ENCODE measurements around the gene GPR68. TPM values are rescaled to one million over a fixed set of nuclear protein-coding genes. Genes with fewer than 3 reads are reported as not detected.

GPR68 gene
- total and polyA plus RNA-seq, 3 experiments from 2014 or later: 14.2 to 22.7 (median 15.4) TPM

DNA sequence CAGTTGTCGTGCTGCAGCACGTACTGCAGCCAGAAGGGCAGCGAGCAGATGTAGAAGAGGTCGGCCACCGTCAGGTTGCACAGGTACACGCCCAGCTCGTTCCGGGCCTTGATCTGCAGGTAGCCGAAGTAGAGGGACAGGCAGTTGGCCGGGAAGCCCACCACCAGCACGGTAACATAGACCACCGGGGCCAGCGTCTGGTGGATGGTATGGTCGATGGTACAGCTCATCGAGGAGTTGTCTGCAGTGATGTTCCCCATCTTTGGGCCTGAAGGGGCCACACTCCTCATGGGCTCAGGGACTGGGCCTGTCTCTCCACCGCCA is 9.8 kb downstream of the GPR68 start:
- Histone ChIP-seq H3K27me3 (ENCODE audit: insufficient read depth, low read length, poor library complexity, severe bottlenecking) (no peaks in the 10 kb centered on the region), H3K36me3 (ENCODE audit: insufficient read depth, low read length) (peaks cover 6% of the 10 kb centered on the region), H3K27ac (ENCODE audit: low read depth, low read length) (no peak overlapping the region), H3K9me3 (ENCODE audit: low read length) (no peaks in the 10 kb centered on the region), H3K4me3 (ENCODE audit: low read length) (no peak overlapping the region), H3K4me1 (ENCODE audit: insufficient read depth, low read length) (peaks cover 51% of the 10 kb centered on the region)
- no peak for DNase-seq
- Mint-ChIP-seq H3K9me3 (no peaks in the 10 kb centered on the region), H3K36me3 (peaks cover 14 to 47% (median 19%) of the 10 kb centered on the region in 3 donors), H3K4me1 (peaks cover 59 to 86% (median 69%) of the 10 kb centered on the region in 3 donors), H3K27ac (peak overlapping the region in 6 of 8 donors; percentile 15 to 94 (median 42)), H3K4me3 (no peak overlapping the region), H3K27me3 (no peaks in the 10 kb centered on the region)
- ChIA-PET POLR2A (interaction anchor here (1.3 kb wide), 1 partner anchor 10 kb away, joined by 5 read pairs; the partner anchor contains the start of gene GPR68), CTCF (interaction anchor here (1.2 kb wide), 1 partner anchor 9 kb away, joined by 4 read pairs; no protein-coding TSS in a partner anchor)

DNA sequence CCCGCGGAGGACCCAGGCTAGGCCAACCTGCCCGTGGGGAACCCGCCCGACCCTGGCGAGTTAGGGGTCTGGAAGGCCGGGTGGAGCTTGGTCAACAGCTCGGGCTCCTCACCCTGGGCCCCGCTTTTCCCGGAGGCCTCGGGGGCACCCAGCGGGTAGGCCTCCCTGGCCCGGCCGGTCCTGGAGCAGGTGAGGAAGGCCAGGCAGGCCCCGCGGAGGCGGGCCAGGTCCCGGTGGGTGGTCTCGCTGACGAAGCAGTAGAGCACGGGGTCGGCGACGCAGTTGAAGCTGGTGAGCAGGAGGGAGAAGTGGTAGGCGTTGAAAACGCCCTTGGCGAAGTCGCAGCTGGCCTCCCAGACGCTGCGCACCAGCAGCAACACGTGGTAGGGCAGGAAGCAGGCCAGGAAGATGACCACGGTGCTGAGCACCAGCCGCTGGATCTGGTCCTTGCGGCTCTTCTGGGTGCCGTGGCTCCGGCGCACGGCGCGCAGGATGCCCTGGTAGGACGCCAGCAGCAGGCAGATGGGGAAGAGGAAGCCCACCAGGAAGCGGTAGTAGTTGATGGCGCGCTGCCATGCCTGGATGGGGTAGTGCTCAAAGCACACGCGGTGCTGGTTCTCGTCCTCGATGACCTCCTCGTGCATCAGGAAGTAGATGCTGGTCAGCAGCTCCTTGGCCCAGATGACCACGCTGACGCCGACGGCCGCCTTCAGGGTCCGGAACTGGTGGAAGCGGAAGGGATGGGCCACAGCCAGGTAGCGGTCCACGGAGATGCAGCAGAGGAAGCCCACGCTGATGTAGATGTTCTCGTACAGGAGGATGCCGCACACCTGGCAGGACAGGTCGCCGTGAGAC is 10.3 kb downstream of the GPR68 start:
- H3K9me3 ChIP-seq (ENCODE audit: low read length): no peaks in the 10 kb centered on the region
- Mint-ChIP-seq H3K4me1 (peaks cover 60 to 86% (median 69%) of the 10 kb centered on the region in 3 donors), H3K27me3 (peaks cover 0 to 1% of the 10 kb centered on the region in 2 donors), H3K36me3 (peaks cover 12 to 44% (median 16%) of the 10 kb centered on the region in 3 donors), H3K27ac (peak overlapping the region in 5 of 8 donors; percentile 15 to 94 (median 47)), H3K4me3 (no peak overlapping the region), H3K9me3 (no peaks in the 10 kb centered on the region)
- DNase-seq: no peak
- POLR2A ChIA-PET: interaction anchor here (1.3 to 1.5 kb wide), 2 partner anchors 9 to 10 kb away, joined by 5 read pairs; partner anchors contain the start of gene GPR68
- peaks cover 53% of the 10 kb centered on the region for H3K4me1 ChIP-seq (ENCODE audit: insufficient read depth, low read length)
- peaks cover 6% of the 10 kb centered on the region for H3K36me3 ChIP-seq (ENCODE audit: insufficient read depth, low read length)
- no peaks in the 10 kb centered on the region for H3K27me3 ChIP-seq (ENCODE audit: insufficient read depth, low read length, poor library complexity, severe bottlenecking)
- CTCF ChIA-PET: interaction anchor here (1.1 to 1.2 kb wide), 2 partner anchors 9 to 18 kb away, joined by 3 to 4 read pairs; no protein-coding TSS in a partner anchor
- no peak overlapping the region for H3K27ac ChIP-seq (ENCODE audit: low read depth, low read length)
- no peak overlapping the region for H3K4me3 ChIP-seq (ENCODE audit: low read length)

DNA sequence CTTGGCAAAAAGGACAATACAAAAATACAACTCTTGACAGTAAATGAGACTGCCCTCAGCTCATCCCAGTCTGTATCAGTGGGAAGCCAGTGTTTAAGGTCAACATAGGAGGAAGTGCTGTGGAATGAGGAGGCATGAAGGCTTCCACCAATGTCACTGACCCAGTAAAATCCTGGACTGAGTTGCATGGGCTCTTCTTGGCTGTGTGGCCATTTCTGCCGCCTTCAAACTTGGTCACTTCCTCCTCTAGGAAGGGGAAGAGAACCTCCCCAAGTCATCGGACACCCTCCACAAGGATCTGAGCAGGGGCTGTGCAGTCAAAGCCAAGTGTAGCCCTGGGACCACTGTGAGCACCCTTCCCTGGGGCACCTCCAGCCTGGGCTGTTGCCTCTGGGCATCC is 11.9 kb downstream of the GPR68 start:
- no peak for DNase-seq
- no peaks in the 10 kb centered on the region for H3K9me3 ChIP-seq (ENCODE audit: low read length)
- peaks cover 10 to 31% (median 12%) of the 10 kb centered on the region in 3 donors for H3K36me3 Mint-ChIP-seq
- H3K4me1 Mint-ChIP-seq: peaks cover 61 to 86% (median 69%) of the 10 kb centered on the region in 3 donors
- peak overlapping the region; percentile 10 for H3K4me3 ChIP-seq (ENCODE audit: low read length)
- ChIA-PET POLR2A (interaction anchor here (1.3 to 1.5 kb wide), 2 partner anchors 10 to 11 kb away, joined by 5 to 6 read pairs; no protein-coding TSS in a partner anchor), CTCF (interaction anchor here (1.0 to 1.2 kb wide), 2 partner anchors 11 to 12 kb away, joined by 3 read pairs; partner anchors contain the start of gene GPR68)
- H3K9me3 Mint-ChIP-seq: no peaks in the 10 kb centered on the region
- peak overlapping the region; percentile 4 for H3K27ac ChIP-seq (ENCODE audit: low read depth, low read length)
- peak overlapping the region; percentile 35 to 92 (median 62) for H3K4me3 Mint-ChIP-seq
- peaks cover 59% of the 10 kb centered on the region for H3K4me1 ChIP-seq (ENCODE audit: insufficient read depth, low read length)
- H3K27ac Mint-ChIP-seq: peak overlapping the region; percentile 87 to 99 (median 98)
- H3K36me3 ChIP-seq (ENCODE audit: insufficient read depth, low read length): no peaks in the 10 kb centered on the region
- H3K27me3 Mint-ChIP-seq: peaks cover 0 to 1% of the 10 kb centered on the region in 2 donors
- H3K27me3 ChIP-seq (ENCODE audit: insufficient read depth, low read length, poor library complexity, severe bottlenecking): no peaks in the 10 kb centered on the region

DNA sequence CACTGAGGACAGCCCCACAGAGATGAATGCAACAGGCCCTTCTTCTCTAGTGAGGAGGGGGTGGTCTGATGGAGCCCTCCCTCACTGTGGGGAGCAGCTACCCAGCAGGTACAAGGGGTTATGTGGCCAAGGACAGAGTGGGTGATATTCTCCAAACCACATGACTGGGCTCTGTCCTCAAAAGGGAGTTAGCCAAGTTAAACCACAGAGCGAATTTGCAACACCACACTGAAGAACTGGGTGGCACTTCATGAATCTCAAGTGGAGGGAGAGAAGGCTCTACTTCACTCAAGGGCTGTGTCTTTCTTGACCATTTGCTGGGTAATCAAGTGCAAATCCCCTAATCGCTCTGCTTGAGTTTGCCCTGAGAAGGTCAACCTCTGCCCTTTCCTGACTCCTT is 12.5 kb downstream of the GPR68 start:
- ChIA-PET POLR2A (interaction anchor here (1.3 kb wide), 1 partner anchor 10 kb away, joined by 6 read pairs; no protein-coding TSS in a partner anchor), CTCF (interaction anchor here (1.2 kb wide), 1 partner anchor 11 kb away, joined by 4 read pairs; no protein-coding TSS in a partner anchor)
- H3K4me3 Mint-ChIP-seq: peak overlapping the region; percentile 58 to 92 (median 80)
- H3K27me3 Mint-ChIP-seq: peaks cover 0 to 1% of the 10 kb centered on the region in 2 donors
- no peaks in the 10 kb centered on the region for H3K36me3 ChIP-seq (ENCODE audit: insufficient read depth, low read length)
- H3K27me3 ChIP-seq (ENCODE audit: insufficient read depth, low read length, poor library complexity, severe bottlenecking): no peaks in the 10 kb centered on the region
- H3K4me1 ChIP-seq (ENCODE audit: insufficient read depth, low read length): peaks cover 65% of the 10 kb centered on the region
- H3K4me1 Mint-ChIP-seq: peaks cover 66 to 87% (median 73%) of the 10 kb centered on the region in 3 donors
- H3K4me3 ChIP-seq (ENCODE audit: low read length): peak overlapping the region; percentile 10
- no peaks in the 10 kb centered on the region for H3K9me3 ChIP-seq (ENCODE audit: low read length)
- no peak for DNase-seq
- H3K27ac Mint-ChIP-seq: peak overlapping the region; percentile 87 to 99 (median 98)
- H3K9me3 Mint-ChIP-seq: no peaks in the 10 kb centered on the region
- peaks cover 8 to 28% (median 12%) of the 10 kb centered on the region in 3 donors for H3K36me3 Mint-ChIP-seq
- no peak overlapping the region for H3K27ac ChIP-seq (ENCODE audit: low read depth, low read length)

DNA sequence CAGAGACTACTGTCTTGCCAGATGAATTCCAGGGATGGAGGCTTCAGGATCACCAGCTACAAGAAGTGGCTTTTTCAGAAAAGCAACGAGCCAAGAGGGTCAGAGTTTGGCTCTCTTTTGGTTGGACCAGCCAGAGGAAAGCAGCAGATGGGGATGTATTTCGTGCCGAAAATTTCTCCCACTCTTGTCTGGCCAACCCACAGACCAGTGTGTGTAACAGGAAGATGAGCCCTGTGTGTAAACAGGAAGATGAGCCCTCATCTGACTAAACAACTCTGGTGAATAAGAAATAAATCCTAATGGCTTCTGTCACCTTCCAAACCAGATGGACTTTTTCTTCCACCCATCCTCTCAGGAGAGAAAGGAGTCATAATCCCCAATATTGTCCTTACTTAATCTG is 13.1 kb downstream of the GPR68 start:
- H3K4me3 Mint-ChIP-seq: peak overlapping the region; percentile 58 to 92 (median 80)

DNA sequence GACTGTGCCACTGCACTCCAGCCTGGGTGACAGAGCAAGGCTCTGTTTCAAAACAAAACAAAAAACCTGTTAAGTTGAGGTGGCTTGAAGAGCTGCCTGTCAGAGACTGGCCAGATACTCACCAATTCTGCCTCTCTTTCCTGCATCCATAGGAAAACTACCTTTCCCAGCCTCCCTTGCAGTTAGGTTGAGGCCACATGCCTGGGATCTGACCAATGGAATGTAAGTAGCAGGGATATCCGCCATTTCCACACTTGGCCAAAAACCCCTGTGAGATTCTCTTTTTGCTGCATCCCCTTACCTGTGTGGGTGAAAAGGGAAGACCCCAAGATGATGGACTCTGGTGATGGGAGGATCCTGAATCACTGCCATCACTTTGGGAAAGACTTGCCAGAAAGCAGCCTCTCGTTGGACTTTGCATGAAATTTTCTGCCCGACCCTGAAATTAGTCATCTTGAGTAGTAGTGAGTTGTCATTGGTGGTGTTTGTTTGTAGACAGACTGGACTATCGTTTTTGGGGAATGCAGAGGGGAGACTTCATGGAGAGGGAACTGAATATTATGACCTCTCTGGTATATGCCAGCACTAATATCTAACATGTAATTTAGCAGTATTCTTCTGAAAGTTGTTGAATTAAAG is 14.0 kb downstream of the GPR68 start:
- ChIA-PET POLR2A (interaction anchor here (1.0 to 4.6 kb wide), 3 partner anchors 11 to 19 kb away, joined by 3 to 88 read pairs (median 13); partner anchors contain the start of gene GPR68), CTCF (interaction anchor here (1.0 to 4.3 kb wide), 4 partner anchors 12 to 53 kb away, joined by 3 to 37 read pairs (median 6); partner anchors contain the start of gene GPR68)
- H3K9me3 Mint-ChIP-seq: no peaks in the 10 kb centered on the region
- Histone ChIP-seq H3K9me3 (ENCODE audit: low read length) (no peaks in the 10 kb centered on the region), H3K27ac (ENCODE audit: low read depth, low read length) (no peak overlapping the region), H3K4me3 (ENCODE audit: low read length) (peak overlapping the region; percentile 42), H3K36me3 (ENCODE audit: insufficient read depth, low read length) (no peaks in the 10 kb centered on the region), H3K4me1 (ENCODE audit: insufficient read depth, low read length) (peaks cover 77% of the 10 kb centered on the region), H3K27me3 (ENCODE audit: insufficient read depth, low read length, poor library complexity, severe bottlenecking) (no peaks in the 10 kb centered on the region)
- H3K27me3 Mint-ChIP-seq: peaks cover 0 to 1% of the 10 kb centered on the region in 2 donors
- peaks cover 3 to 18% (median 5%) of the 10 kb centered on the region in 3 donors for H3K36me3 Mint-ChIP-seq
- DNase-seq: no peak
- H3K27ac Mint-ChIP-seq: peak overlapping the region; percentile 87 to 99 (median 98)
- H3K4me3 Mint-ChIP-seq: peak overlapping the region; percentile 58 to 92 (median 80)
- H3K4me1 Mint-ChIP-seq: peaks cover 76 to 92% (median 80%) of the 10 kb centered on the region in 3 donors

More for the DNA sequence above, 13.1 kb downstream of the GPR68 start:
- H3K4me1 ChIP-seq (ENCODE audit: insufficient read depth, low read length): peaks cover 71% of the 10 kb centered on the region
- Mint-ChIP-seq H3K27me3 (peaks cover 0 to 1% of the 10 kb centered on the region in 2 donors), H3K27ac (peak overlapping the region; percentile 87 to 99 (median 98)), H3K36me3 (peaks cover 8 to 25% (median 12%) of the 10 kb centered on the region in 3 donors), H3K9me3 (no peaks in the 10 kb centered on the region), H3K4me1 (peaks cover 72 to 91% (median 79%) of the 10 kb centered on the region in 3 donors)
- POLR2A ChIA-PET: interaction anchor here (0.6 to 1.3 kb wide), 2 partner anchors 11 to 29 kb away, joined by 4 to 6 read pairs; no protein-coding TSS in a partner anchor
- H3K27ac ChIP-seq (ENCODE audit: low read depth, low read length): no peak overlapping the region
- DNase-seq: no peak
- no peaks in the 10 kb centered on the region for H3K9me3 ChIP-seq (ENCODE audit: low read length)
- H3K27me3 ChIP-seq (ENCODE audit: insufficient read depth, low read length, poor library complexity, severe bottlenecking): no peaks in the 10 kb centered on the region
- peak overlapping the region; percentile 10 for H3K4me3 ChIP-seq (ENCODE audit: low read length)
- no peaks in the 10 kb centered on the region for H3K36me3 ChIP-seq (ENCODE audit: insufficient read depth, low read length)
- CTCF ChIA-PET: interaction anchor here (1.2 kb wide), 1 partner anchor 12 kb away, joined by 4 read pairs; no protein-coding TSS in a partner anchor

DNA sequence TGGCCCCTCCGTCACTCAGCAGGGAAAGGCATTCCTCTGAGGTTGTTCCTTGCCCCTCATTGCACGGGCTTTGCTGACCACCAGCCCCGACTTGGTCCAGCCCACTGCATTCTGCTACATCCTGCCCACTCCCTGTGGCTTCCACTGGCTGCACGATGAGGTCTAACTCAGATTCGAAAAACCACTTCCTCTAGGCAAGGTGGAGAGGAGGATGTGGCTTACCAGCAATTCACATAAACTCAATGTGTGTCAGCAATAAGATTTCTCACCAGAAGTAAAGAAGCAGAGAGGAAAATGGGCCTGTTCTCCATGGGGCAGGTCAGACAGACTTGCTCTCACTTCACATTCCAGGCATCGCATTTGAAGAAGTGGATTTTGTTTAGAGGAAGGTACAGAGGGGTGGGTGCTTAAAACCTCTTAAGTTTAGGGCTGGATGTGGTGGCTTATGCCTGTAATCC is 14.7 kb downstream of the GPR68 start:
- H3K4me3 Mint-ChIP-seq: peak overlapping the region; percentile 58 to 92 (median 80)
- no peaks in the 10 kb centered on the region for H3K36me3 ChIP-seq (ENCODE audit: insufficient read depth, low read length)
- H3K27me3 ChIP-seq (ENCODE audit: insufficient read depth, low read length, poor library complexity, severe bottlenecking): no peaks in the 10 kb centered on the region
- H3K4me1 ChIP-seq (ENCODE audit: insufficient read depth, low read length): peaks cover 84% of the 10 kb centered on the region
- peaks cover 81 to 96% (median 85%) of the 10 kb centered on the region in 3 donors for H3K4me1 Mint-ChIP-seq
- peak overlapping the region; percentile 58 for H3K27ac ChIP-seq (ENCODE audit: low read depth, low read length)
- H3K9me3 ChIP-seq (ENCODE audit: low read length): no peaks in the 10 kb centered on the region
- DNase-seq: peak; percentile 42 to 86 (median 79)
- peak overlapping the region; percentile 87 to 99 (median 98) for H3K27ac Mint-ChIP-seq
- CTCF ChIA-PET: interaction anchor here (1.0 to 4.3 kb wide), 7 partner anchors 13 to 56 kb away, joined by 3 to 37 read pairs (median 6); partner anchors contain the start of gene GPR68
- H3K9me3 Mint-ChIP-seq: no peaks in the 10 kb centered on the region
- POLR2A ChIA-PET: interaction anchor here (1.0 to 4.6 kb wide), 6 partner anchors 11 to 36 kb away, joined by 3 to 88 read pairs (median 11); partner anchors contain the start of gene GPR68
- peaks cover 4 to 17% (median 5%) of the 10 kb centered on the region in 3 donors for H3K36me3 Mint-ChIP-seq
- peak overlapping the region; percentile 42 for H3K4me3 ChIP-seq (ENCODE audit: low read length)
- peaks cover 0 to 1% of the 10 kb centered on the region in 2 donors for H3K27me3 Mint-ChIP-seq

Measured in CD8-positive, alpha-beta memory T cell (primary cell).